GM21528 (cell line): ENCODE measurements around the gene HSF5.

Experiments used
- ATAC-seq: cut with Tn5 transposase; IDR thresholded peaks from one replicate; pipeline ENCODE4 v1.9.1; 2021; ENCODE audit warnings: mild to moderate bottlenecking, moderate library complexity; ENCODE audit not compliant: unreplicated experiment, low FRiP score

The HSF5 gene

DNA sequence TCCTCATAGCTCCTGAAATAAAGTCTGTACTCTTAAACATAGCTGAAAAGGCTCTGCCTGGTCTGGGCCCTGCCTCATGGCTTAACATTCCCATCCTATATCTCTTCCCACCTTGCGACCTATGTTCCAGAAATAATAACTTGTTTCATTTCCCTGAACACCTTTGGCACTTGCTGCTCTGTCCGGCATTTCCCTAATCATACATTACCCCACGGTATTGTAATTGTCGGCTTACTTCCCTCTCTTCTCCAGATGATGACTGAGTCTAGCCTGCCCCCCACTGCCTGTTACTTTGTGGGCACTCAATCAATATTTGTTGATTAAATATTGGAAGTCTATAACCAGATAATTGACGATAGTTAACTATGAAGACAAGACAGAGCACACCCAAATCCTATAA, 113.0 kb downstream of the HSF5 start:
- ATAC-seq: no peak

- ATAC-seq: no peak
Observed at GRCh38 chr17:58373923-58374322, 114.3 kb downstream of the HSF5 start.

DNA sequence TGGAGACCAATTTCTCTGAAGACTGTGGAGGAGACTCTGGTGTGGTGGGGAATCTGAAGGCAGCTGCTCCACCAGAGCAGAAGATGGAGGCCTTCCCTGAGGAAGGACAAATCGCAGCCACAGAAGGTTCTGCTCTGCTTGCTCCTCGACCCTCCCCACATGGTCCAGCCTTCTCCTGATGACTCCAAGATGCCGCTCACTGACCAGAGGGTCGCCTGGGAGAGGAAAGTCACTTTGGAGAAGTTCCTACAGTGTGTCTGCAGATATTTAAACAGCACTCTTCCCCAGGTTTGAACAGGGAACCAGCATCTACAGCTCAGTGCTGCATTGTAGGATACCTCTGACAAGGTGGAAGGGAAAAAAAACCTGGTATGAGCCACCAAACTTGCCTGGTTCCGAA, 115.2 kb downstream of the HSF5 start:
- ATAC-seq: no peak

GRCh38 chr17:58371300-58371950, 116.8 kb downstream of the HSF5 start:
- ATAC-seq: no peak

DNA sequence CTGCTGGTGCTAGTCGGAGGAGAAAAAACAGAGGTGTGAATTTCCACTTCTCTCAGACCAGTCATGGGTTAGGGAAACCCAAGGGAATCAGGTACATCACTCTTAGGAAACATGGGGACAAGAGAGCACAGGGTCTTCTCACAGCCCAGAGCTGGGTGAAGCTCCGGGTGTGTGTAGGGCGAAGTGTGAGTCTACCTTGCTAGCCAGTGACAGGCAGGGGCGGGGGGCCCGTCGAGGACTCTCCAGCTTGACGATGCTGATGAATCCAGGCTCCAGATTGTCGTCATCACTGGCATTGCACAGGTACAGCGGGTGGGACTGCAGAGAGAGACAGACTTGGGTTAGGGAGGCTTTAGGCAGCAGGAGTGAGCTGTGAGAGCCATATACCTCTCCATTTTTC, 117.5 kb downstream of the HSF5 start:
- no peak for ATAC-seq

GRCh38 chr17:58370309-58370708, 117.9 kb downstream of the HSF5 start:
- no peak for ATAC-seq
